Suprapubic skin (tissue), 3 donors: ENCODE data around the gene IDNK.

ENCODE experiments used
- POLR2A ChIP-seq, 2 donors: fragments of 450-650 bp; IDR thresholded peaks; one replicate each; pipeline ENCODE4 v1.6.1; 2017; ENCODE audit warnings: antibody characterized with exemption in 2 of 2, mild to moderate bottlenecking in 2 of 2, moderate library complexity in 2 of 2
- TF ChIP-seq, protein P1 (sequence below), 2 donors: fragments of 200-600 bp in 1 of 2; fragments of 450-650 bp in 1 of 2; sonication (generic) in 1 of 2; IDR thresholded peaks; one replicate each; pipeline ENCODE4 v1.5.1; 2016 to 2019; ENCODE audit warnings: antibody characterized with exemption in 2 of 2, mild to moderate bottlenecking in 1 of 2, moderate library complexity in 1 of 2

DNA sequence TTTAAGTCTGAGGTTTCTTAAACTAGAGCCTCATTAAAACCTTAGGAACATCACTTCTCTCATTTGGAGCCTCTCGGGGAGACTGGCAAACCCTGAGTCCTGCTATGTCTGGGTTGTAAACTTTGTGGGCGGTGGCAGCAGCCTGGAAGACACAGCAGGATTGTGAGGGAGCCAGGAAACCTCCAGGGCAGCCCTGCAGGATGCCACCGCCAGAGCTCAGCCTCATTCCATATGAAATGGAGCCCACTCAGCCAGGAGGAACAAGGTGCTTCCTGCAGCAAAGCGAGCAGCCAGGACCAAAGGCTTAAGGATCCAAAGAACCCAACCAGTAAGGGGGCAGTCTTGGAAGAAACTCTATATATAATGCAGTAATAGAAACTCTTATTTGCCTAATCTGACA, 37.9 kb upstream of the IDNK start:
- TF ChIP-seq, protein P1, sequence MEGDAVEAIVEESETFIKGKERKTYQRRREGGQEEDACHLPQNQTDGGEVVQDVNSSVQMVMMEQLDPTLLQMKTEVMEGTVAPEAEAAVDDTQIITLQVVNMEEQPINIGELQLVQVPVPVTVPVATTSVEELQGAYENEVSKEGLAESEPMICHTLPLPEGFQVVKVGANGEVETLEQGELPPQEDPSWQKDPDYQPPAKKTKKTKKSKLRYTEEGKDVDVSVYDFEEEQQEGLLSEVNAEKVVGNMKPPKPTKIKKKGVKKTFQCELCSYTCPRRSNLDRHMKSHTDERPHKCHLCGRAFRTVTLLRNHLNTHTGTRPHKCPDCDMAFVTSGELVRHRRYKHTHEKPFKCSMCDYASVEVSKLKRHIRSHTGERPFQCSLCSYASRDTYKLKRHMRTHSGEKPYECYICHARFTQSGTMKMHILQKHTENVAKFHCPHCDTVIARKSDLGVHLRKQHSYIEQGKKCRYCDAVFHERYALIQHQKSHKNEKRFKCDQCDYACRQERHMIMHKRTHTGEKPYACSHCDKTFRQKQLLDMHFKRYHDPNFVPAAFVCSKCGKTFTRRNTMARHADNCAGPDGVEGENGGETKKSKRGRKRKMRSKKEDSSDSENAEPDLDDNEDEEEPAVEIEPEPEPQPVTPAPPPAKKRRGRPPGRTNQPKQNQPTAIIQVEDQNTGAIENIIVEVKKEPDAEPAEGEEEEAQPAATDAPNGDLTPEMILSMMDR (IDR thresholded peaks at IDR 0.05): no peak
- no peak for TF ChIP-seq POLR2A (IDR thresholded peaks at IDR 0.05)
